ENCODE data around the gene DOP1B. TPM values are rescaled to one million over a fixed set of nuclear protein-coding genes. Genes with fewer than 3 reads are reported as not detected.
"Not testable (repeated sequence)": the region's sequence is repeated elsewhere in the genome, so short reads cannot be mapped to it uniquely, and the experiment has no call there.

DOP1B gene
- total and polyA plus RNA-seq, 12 donors: 2.3 to 21.2 (median 13.5) TPM

GRCh38 chr21:36132696-36133095, 23.9 kb upstream of the DOP1B start:
- intact Hi-C loops (cut with DNase I): no loop called here
- peaks cover 2 to 51% (median 24%) of the 10 kb centered on the region in 9 donors for H3K4me1 ChIP-seq
- no peak overlapping the region for H3K27ac ChIP-seq
- no peak for TF ChIP-seq CTCF (IDR thresholded peaks at IDR 0.05)
- peaks cover 0 to under 1% (median 0%) of the 10 kb centered on the region in 9 donors for H3K36me3 ChIP-seq
- 88 to 92% methylated on average over 8 of the region's 8 CpGs for WGBS, 2 donors
- no peak for ATAC-seq
- DNase-seq: no peak
- peaks cover 0 to 4% (median 0%) of the 10 kb centered on the region in 7 donors for H3K27me3 ChIP-seq
- no peaks in the 10 kb centered on the region for H3K9me3 ChIP-seq
- no peak overlapping the region for H3K4me3 ChIP-seq

DNA sequence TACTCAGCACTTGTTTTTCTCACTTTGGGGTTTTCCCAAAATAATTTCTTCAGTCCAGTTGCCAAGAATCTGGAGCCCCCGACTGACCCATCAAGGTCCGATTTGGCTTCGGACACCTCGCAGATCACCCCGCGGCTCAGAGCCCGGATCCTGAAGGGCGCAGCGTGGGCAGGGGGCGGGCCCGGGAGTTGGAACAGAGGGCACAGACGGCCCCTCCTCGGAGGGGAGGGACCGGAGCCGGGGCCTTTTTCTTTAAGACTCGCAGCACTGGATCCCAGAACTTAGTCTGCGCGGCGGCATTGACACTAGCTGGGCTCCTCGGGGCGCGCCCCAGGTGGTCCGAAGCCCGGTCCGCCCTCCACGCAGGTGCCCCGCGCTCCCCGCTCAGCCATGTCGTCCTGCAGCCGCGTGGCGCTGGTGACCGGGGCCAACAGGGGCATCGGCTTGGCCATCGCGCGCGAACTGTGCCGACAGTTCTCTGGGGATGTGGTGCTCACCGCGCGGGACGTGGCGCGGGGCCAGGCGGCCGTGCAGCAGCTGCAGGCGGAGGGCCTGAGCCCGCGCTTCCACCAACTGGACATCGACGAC, 21.7 kb upstream of the DOP1B start, which contains the start of gene CBR3:
TSS of gene CBR3 (plus strand) at position 277 of the 588 bp plus-strand sequence. CDS start at position 391, 114 bp downstream.
- 0 to 1% methylated on average over 53 of the region's 53 CpGs for WGBS, 2 donors
- intact Hi-C loops (cut with DNase I): loop anchor here in 2 of 10 donors (5.0 kb wide), 2 partner anchors 187 to 192 kb away; partner anchors contain the start of gene MORC3 (in 1 of the 2)
- peak within 1 kb of the TSS; percentile 78 to 95 (median 90) for H3K27ac ChIP-seq
- TF ChIP-seq CTCF (IDR thresholded peaks at IDR 0.05): no peak
- peak; percentile 48 to 68 for DNase-seq
- peaks cover 0 to 4% (median 0%) of the 10 kb centered on the region in 7 donors for H3K27me3 ChIP-seq
- peak within 1 kb of the TSS; percentile 42 to 80 (median 68) for H3K4me3 ChIP-seq
- peaks cover 0 to 22% (median under 1%) of the 10 kb centered on the region in 9 donors for H3K36me3 ChIP-seq
- peaks cover 2 to 46% (median 24%) of the 10 kb centered on the region in 9 donors for H3K4me1 ChIP-seq
- peak; percentile 52 to 69 (median 61) for ATAC-seq
- H3K9me3 ChIP-seq: no peaks in the 10 kb centered on the region

DNA sequence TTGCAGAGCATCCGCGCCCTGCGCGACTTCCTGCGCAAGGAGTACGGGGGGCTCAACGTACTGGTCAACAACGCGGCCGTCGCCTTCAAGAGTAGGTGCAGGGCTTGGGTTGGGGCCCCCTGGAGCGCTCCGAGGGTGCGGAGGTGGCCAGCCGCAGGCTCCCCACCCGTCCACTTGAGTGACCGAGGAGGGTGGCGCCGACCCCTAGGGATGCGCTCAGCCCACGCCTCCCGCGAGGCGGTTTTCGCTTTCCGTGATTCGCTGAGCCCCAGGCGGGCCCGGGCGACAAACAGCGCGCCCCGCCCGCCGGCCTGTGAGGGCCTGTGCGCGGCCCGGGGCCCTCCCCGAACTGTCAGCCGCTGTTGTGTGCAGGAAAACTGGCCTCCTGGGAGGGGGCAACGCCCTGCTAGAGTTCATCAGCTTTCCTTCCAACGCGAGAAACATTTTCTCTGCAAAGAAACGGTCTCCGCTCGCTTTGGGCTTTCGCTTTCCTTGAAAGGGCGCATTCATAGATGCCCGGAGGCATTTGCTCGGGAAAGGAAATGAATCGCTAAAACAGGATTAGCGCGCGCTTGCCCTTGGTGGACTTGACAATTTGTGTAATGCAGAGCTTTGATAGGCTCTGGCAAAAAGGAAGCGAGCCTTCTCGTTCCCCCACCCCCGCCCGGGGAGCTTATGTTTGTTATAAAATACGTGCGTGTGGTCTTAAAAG, 21.1 kb upstream of the DOP1B start:
- TF ChIP-seq CTCF (IDR thresholded peaks at IDR 0.05): no peak
- WGBS, 2 donors: 1% methylated on average over 60 of the region's 60 CpGs
- Histone ChIP-seq H3K4me3 (peak overlapping the region; percentile 42 to 80 (median 68)), H3K27ac (peak overlapping the region; percentile 78 to 95 (median 90)), H3K27me3 (peaks cover 0 to 4% (median 0%) of the 10 kb centered on the region in 7 donors), H3K36me3 (peaks cover 0 to 28% (median 3%) of the 10 kb centered on the region in 9 donors), H3K4me1 (peaks cover 2 to 44% (median 24%) of the 10 kb centered on the region in 9 donors), H3K9me3 (no peaks in the 10 kb centered on the region)
- intact Hi-C loops (cut with DNase I): loop anchor here in 2 of 10 donors (5.0 kb wide), 2 partner anchors 187 to 192 kb away; partner anchors contain the start of gene MORC3 (in 1 of the 2)
- DNase-seq (peak; percentile 73 to 83), ATAC-seq (peak; percentile 87 to 92 (median 90))

DNA sequence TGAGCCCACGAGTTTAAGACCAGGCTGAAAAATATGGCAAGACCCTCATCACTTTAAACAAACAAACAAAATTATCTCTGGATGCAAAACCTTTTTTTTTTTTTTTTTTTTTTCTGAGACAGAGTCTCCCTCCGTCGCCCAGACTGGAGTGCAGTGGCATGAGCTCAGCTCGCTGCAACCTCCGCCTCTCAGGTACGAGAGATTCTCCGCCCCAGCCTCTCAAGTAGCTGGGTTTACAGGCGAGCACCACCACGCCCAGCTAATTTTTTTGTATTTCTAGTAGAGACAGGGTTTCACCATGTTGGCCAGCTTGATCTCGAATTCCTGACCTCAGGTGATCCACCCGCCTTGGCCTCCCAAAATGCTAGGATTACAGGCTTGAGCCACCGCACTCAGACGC, 16.8 kb upstream of the DOP1B start:
- H3K4me3 ChIP-seq, ATAC-seq, H3K9me3 ChIP-seq, H3K27me3 ChIP-seq, DNase-seq, H3K27ac ChIP-seq: not testable (repeated sequence)
- WGBS, 2 donors: 95 to 96% methylated on average over 13 of the region's 13 CpGs
- Histone ChIP-seq H3K4me1 (peaks cover 2 to 26% (median 12%) of the 10 kb centered on the region in 9 donors), H3K36me3 (peaks cover 0 to 44% (median 3%) of the 10 kb centered on the region in 9 donors)
- intact Hi-C loops (cut with DNase I): loop anchor here (2.0 to 10.0 kb wide), 10 partner anchors 65 to 193 kb away; partner anchors contain the start of gene MORC3 (in 4 of the 10)

Measured in heart right ventricle (tissue), 16 donors.